Tibial artery (tissue), 4 donors: ENCODE results near the gene CRYBG1.

ENCODE experiments used
- DNase-seq, 2 donors: peaks; one replicate each; pipeline ENCODE4 v3.0.0-alpha.2; 2019
- H3K27ac ChIP-seq, 2 donors: fragments of 200-600 bp; sonication (generic) in 1 of 2; 1 replicate in 1 of 2; 2 replicates in 1 of 2; pipeline ENCODE4 v1.5.1; 2018 to 2019; ENCODE audit warnings: mild to moderate bottlenecking in 1 of 2
- H3K27me3 ChIP-seq, 2 donors: fragments of 200-600 bp; sonication (generic) in 1 of 2; one replicate each; pipeline versions ENCODE4 v1.5.1 to v1.6.0; 2016 to 2019
- H3K36me3 ChIP-seq, 3 donors: fragments of 200-600 bp; sonication (generic) in 2 of 3; one replicate each; pipeline ENCODE4 v1.5.1; 2016 to 2019; ENCODE audit warnings: mild to moderate bottlenecking in 2 of 3
- H3K4me1 ChIP-seq, 4 donors: fragments of 200-600 bp; sonication (generic) in 2 of 4; 1 replicate in 3 of 4; 2 replicates in 1 of 4; pipeline ENCODE4 v1.5.1; 2016 to 2019
- H3K4me3 ChIP-seq, 2 donors: fragments of 200-600 bp; sonication (generic) in 1 of 2; 1 replicate in 1 of 2; 2 replicates in 1 of 2; pipeline ENCODE4 v1.5.1; 2018 to 2019; ENCODE audit warnings: mild to moderate bottlenecking in 2 of 2
- H3K9me3 ChIP-seq, 3 donors: fragments of 200-600 bp; sonication (generic) in 1 of 3; one replicate each; pipeline ENCODE4 v1.5.1; 2016 to 2019
- CTCF ChIP-seq, 2 experiments: fragments of 200-600 bp in 1 of 2; fragments of 450-650 bp in 1 of 2; IDR thresholded peaks; one replicate each; pipeline ENCODE4 v1.5.1; 2017 to 2019; ENCODE audit warnings: antibody characterized with exemption in 2 of 2, mild to moderate bottlenecking in 1 of 2, moderate library complexity in 1 of 2
- intact Hi-C: fragments of 100-400 bp; cut with DNase I; formaldehyde crosslinking; loops from one replicate; pipeline ENCODE4 v1.15.0; 2023; ENCODE audit warnings: low total_unique reads

CRYBG1 gene

DNA sequence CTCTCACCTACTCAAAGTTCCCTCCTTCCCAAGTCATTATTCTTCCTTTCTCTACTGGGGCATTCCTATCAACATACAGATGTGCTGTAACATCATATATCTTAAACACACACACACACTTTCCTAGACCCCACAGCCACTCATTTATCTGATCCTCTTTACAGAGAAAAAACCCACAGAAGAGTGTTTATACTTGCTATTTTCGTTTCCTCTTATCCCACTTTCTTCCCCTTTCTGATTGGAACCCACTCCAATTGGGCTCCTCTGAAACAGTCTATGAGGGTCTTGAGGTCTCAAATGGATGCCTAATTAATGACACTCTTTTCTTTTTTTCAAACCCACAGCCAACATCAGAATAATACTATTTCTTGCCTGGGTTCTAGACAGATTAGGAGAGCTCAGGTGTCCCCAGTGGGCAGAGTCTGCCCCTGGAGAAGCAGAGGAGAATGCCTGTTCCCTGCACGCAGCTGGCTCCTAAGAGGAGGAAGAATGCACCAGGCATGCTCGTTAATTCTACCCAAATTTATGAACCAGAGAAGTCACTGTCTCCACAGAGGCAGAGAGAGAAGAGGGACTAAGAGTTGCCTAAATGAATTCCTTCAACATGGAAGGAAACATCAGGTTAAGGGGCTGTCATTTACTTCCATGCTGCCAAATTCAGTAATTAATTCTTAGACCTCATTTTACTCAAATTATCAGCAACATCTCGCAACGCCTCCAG lies 65.9 kb downstream of the CRYBG1 start:
- Histone ChIP-seq H3K36me3 (no peaks in the 10 kb centered on the region), H3K27ac (no peak overlapping the region), H3K4me1 (no peaks in the 10 kb centered on the region), H3K4me3 (no peak overlapping the region), H3K9me3 (no peaks in the 10 kb centered on the region), H3K27me3 (no peaks in the 10 kb centered on the region)
- intact Hi-C loops: no loop called here
- no peak for DNase-seq
- TF ChIP-seq CTCF (IDR thresholded peaks at IDR 0.05): no peak

- Histone ChIP-seq H3K4me1 (no peaks in the 10 kb centered on the region), H3K36me3 (no peaks in the 10 kb centered on the region), H3K4me3 (no peak overlapping the region), H3K27ac (no peak overlapping the region), H3K27me3 (no peaks in the 10 kb centered on the region), H3K9me3 (no peaks in the 10 kb centered on the region)
- DNase-seq: no peak
- TF ChIP-seq CTCF (IDR thresholded peaks at IDR 0.05): no peak
- intact Hi-C loops: no loop called here
Measured at GRCh38 chr6:106430466-106430865, 69.9 kb downstream of the CRYBG1 start.

GRCh38 chr6:106431405-106431804 lies 70.9 kb downstream of the CRYBG1 start:
- no peak overlapping the region for H3K4me3 ChIP-seq
- TF ChIP-seq CTCF (IDR thresholded peaks at IDR 0.05): no peak
- no peaks in the 10 kb centered on the region for H3K27me3 ChIP-seq
- intact Hi-C loops: no loop called here
- H3K36me3 ChIP-seq: no peaks in the 10 kb centered on the region
- H3K4me1 ChIP-seq: no peaks in the 10 kb centered on the region
- H3K9me3 ChIP-seq: no peaks in the 10 kb centered on the region
- no peak overlapping the region for H3K27ac ChIP-seq
- no peak for DNase-seq

DNA sequence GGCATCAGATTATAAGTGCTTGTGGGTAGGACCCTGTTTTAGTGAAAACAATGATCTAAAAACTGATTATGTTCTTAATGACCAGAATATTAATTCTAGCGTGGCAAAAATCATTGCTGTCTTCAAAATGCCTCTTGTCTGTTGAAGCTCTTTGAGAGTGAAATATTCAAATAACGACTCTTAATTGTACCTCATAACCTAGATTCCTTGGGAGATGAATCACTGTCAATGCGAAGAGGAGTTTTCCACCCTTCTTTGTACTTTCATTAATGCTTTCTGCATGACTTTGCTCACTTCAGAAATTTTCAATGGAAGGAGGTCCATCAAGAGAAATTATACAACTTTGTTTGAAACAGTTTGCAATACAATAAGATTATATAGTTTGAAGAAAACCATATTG lies 71.5 kb downstream of the CRYBG1 start:
- intact Hi-C loops: no loop called here
- no peaks in the 10 kb centered on the region for H3K36me3 ChIP-seq
- H3K27ac ChIP-seq: no peak overlapping the region
- H3K4me1 ChIP-seq: no peaks in the 10 kb centered on the region
- H3K9me3 ChIP-seq: no peaks in the 10 kb centered on the region
- DNase-seq: no peak
- TF ChIP-seq CTCF (IDR thresholded peaks at IDR 0.05): no peak
- no peak overlapping the region for H3K4me3 ChIP-seq
- H3K27me3 ChIP-seq: no peaks in the 10 kb centered on the region

DNA sequence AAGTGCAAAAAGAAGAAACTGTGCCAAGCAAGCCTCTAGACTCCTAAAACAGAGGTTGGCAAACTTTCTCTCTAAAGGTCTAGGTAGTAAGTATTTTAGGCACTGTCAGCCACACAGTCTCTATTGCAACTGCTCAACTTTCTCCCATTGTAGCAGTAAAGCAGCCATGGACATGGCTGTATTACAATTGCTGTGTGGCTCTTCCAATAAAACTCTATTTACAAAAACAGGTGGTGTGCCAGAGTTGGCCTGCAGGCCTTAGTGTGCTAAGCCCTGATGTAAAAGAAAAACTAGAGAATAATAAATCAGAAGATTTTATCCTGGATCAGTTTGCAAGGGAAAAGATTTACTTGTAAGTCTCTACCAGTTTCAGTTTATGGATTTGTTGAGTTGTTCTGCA lies 74.0 kb downstream of the CRYBG1 start:
- intact Hi-C loops: no loop called here
- H3K36me3 ChIP-seq: no peaks in the 10 kb centered on the region
- no peak overlapping the region for H3K27ac ChIP-seq
- peaks cover 0 to 9% of the 10 kb centered on the region in 2 donors for H3K27me3 ChIP-seq
- no peak overlapping the region for H3K4me3 ChIP-seq
- H3K4me1 ChIP-seq: no peaks in the 10 kb centered on the region
- no peaks in the 10 kb centered on the region for H3K9me3 ChIP-seq
- TF ChIP-seq CTCF (IDR thresholded peaks at IDR 0.05): no peak
- DNase-seq: no peak

GRCh38 chr6:106439459-106439858 lies 78.9 kb downstream of the CRYBG1 start:
- intact Hi-C loops: no loop called here
- Histone ChIP-seq H3K4me1 (peaks cover 0 to 8% (median 0%) of the 10 kb centered on the region in 4 donors), H3K9me3 (no peaks in the 10 kb centered on the region), H3K27ac (no peak overlapping the region), H3K27me3 (peaks cover 0 to 27% of the 10 kb centered on the region in 2 donors), H3K36me3 (no peaks in the 10 kb centered on the region), H3K4me3 (no peak overlapping the region)
- DNase-seq: no peak
- no peak for TF ChIP-seq CTCF (IDR thresholded peaks at IDR 0.05)
